ENCODE results near the gene DACH1.

The DACH1 gene

GRCh38 chr13:71624653-71625600 is 242.1 kb downstream of the DACH1 start:
- DNase-seq (ENCODE audit: low read depth in 2 of 2): no peak

- DNase-seq (ENCODE audit: low read depth in 2 of 2): no peak
Observed at GRCh38 chr13:71621174-71622124, 245.6 kb downstream of the DACH1 start.

- DNase-seq (ENCODE audit: low read depth in 2 of 2): no peak
Observed at GRCh38 chr13:71619096-71619495, 247.9 kb downstream of the DACH1 start.

GRCh38 chr13:71618159-71618558 is 248.8 kb downstream of the DACH1 start:
- no peak for DNase-seq (ENCODE audit: low read depth in 2 of 2)

- no peak for DNase-seq (ENCODE audit: low read depth in 2 of 2)
Observed at GRCh38 chr13:71617265-71617664, 249.7 kb downstream of the DACH1 start.

- no peak for DNase-seq (ENCODE audit: low read depth in 2 of 2)
Observed at GRCh38 chr13:71613066-71613745, 253.8 kb downstream of the DACH1 start.

- DNase-seq (ENCODE audit: low read depth in 2 of 2): no peak
Observed at GRCh38 chr13:71611292-71611691, 255.7 kb downstream of the DACH1 start.

GRCh38 chr13:71610876-71611275 is 256.1 kb downstream of the DACH1 start:
- DNase-seq (ENCODE audit: low read depth in 2 of 2): no peak

GRCh38 chr13:71609271-71609670 is 257.7 kb downstream of the DACH1 start:
- no peak for DNase-seq (ENCODE audit: low read depth in 2 of 2)

- no peak for DNase-seq (ENCODE audit: low read depth in 2 of 2)
Observed at GRCh38 chr13:71607575-71607974, 259.4 kb downstream of the DACH1 start.

- DNase-seq (ENCODE audit: low read depth in 2 of 2): no peak
Observed at GRCh38 chr13:71606818-71607217, 260.2 kb downstream of the DACH1 start.

- DNase-seq (ENCODE audit: low read depth in 2 of 2): no peak
Observed at GRCh38 chr13:71605744-71606143, 261.3 kb downstream of the DACH1 start.

- DNase-seq (ENCODE audit: low read depth in 2 of 2): no peak
Observed at GRCh38 chr13:71603255-71603654, 263.7 kb downstream of the DACH1 start.

- no peak for DNase-seq (ENCODE audit: low read depth in 2 of 2)
Observed at GRCh38 chr13:71602344-71602743, 264.7 kb downstream of the DACH1 start.

- no peak for DNase-seq (ENCODE audit: low read depth in 2 of 2)
Observed at GRCh38 chr13:71597150-71597549, 269.9 kb downstream of the DACH1 start.

GRCh38 chr13:71596116-71596515 is 270.9 kb downstream of the DACH1 start:
- no peak for DNase-seq (ENCODE audit: low read depth in 2 of 2)

- DNase-seq (ENCODE audit: low read depth in 2 of 2): no peak
Observed at GRCh38 chr13:71593566-71593965, 273.4 kb downstream of the DACH1 start.

GRCh38 chr13:71591374-71591773 is 275.6 kb downstream of the DACH1 start:
- DNase-seq (ENCODE audit: low read depth in 2 of 2): no peak

- DNase-seq (ENCODE audit: low read depth in 2 of 2): no peak
Observed at GRCh38 chr13:71590654-71591148, 276.3 kb downstream of the DACH1 start.

- no peak for DNase-seq (ENCODE audit: low read depth in 2 of 2)
Observed at GRCh38 chr13:71589032-71589431, 278.0 kb downstream of the DACH1 start.

GRCh38 chr13:71587817-71588216 is 279.2 kb downstream of the DACH1 start:
- DNase-seq (ENCODE audit: low read depth in 2 of 2): no peak

- DNase-seq (ENCODE audit: low read depth in 2 of 2): no peak
Observed at GRCh38 chr13:71587193-71587592, 279.8 kb downstream of the DACH1 start.

Data from stimulated activated CD8-positive, alpha-beta memory T cell treated with anti-CD3 and anti-CD28 coated beads, Interleukin-15, amount 100 ng/mL, for 48 hours (primary cell).